HEK293T (cell line): ENCODE measurements around the gene C12orf50.

ENCODE experiments used
- ARNT ChIP-seq: fragments of 450-650 bp; IDR thresholded peaks from 2 replicates; pipeline ENCODE4 v1.6.1; 2017; ENCODE audit warnings: mild to moderate bottlenecking
- BHLHE40 ChIP-seq: fragments of 450-650 bp; IDR thresholded peaks from 2 replicates; pipeline ENCODE4 v1.6.1; 2016; ENCODE audit warnings: mild to moderate bottlenecking, moderate library complexity, borderline replicate concordance
- CTBP1 ChIP-seq: fragments of 450-650 bp; IDR thresholded peaks from 2 replicates; pipeline ENCODE4 v1.6.1; 2016; ENCODE audit warnings: borderline replicate concordance
- ELF4 ChIP-seq: fragments of 450-650 bp; IDR thresholded peaks from 2 replicates; pipeline ENCODE4 v1.6.1; 2017; ENCODE audit warnings: antibody characterized with exemption
- FOXA1 ChIP-seq: fragments of 450-650 bp; IDR thresholded peaks from 2 replicates; pipeline ENCODE4 v1.6.1; 2016; ENCODE audit warnings: mild to moderate bottlenecking
- FOXK2 ChIP-seq: fragments of 450-650 bp; IDR thresholded peaks from 2 replicates; pipeline ENCODE4 v1.6.1; 2016; ENCODE audit warnings: mild to moderate bottlenecking
- FOXM1 ChIP-seq: fragments of 450-650 bp; IDR thresholded peaks from 2 replicates; pipeline ENCODE4 v1.6.1; 2017; ENCODE audit warnings: mild to moderate bottlenecking, borderline replicate concordance
- HDGF ChIP-seq: fragments of 450-650 bp; IDR thresholded peaks from 2 replicates; pipeline ENCODE4 v1.6.1; 2017; ENCODE audit warnings: antibody characterized with exemption, borderline replicate concordance
- L3MBTL2 ChIP-seq: fragments of 450-650 bp; conservative IDR thresholded peaks from 2 replicates; pipeline ENCODE4 v1.6.1; 2016; ENCODE audit warnings: mild to moderate bottlenecking
- SP1 ChIP-seq: fragments of 450-650 bp; IDR thresholded peaks from 2 replicates; pipeline ENCODE4 v1.6.1; 2017
- SUZ12 ChIP-seq: fragments of 450-650 bp; IDR thresholded peaks from 2 replicates; pipeline ENCODE4 v1.6.1; 2016; ENCODE audit warnings: mild to moderate bottlenecking
- TARDBP ChIP-seq: fragments of 450-650 bp; IDR thresholded peaks from 2 replicates; pipeline ENCODE4 v1.6.1; 2016
- ZNF384 ChIP-seq: fragments of 450-650 bp; IDR thresholded peaks from 2 replicates; pipeline ENCODE4 v1.6.1; 2016
- TF ChIP-seq, protein P1 (sequence below): fragments of 450-650 bp; IDR thresholded peaks from 2 replicates; pipeline ENCODE4 v1.6.1; 2016

DNA sequence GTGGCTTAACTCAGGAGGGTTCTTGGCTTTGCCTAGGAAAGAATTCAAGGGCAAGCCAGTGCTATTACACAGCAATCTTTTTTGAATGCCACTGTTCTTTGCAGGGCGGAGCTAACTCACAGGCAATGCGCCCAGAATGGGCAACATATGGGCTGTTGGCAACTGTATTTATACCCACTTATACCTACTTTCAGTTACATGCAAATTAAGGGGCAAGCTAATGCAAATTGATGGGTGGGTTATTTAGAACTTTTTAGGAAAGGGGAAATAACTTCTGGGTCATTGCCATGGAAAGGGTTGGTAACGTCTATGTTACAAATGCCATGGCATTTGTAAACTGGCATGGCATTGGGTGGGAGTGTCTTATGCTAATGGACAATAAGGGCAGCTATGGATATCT lies 85.4 kb downstream of the C12orf50 start:
- TF ChIP-seq ARNT (no peak), CTBP1 (no peak), HDGF (no peak), BHLHE40 (no peak), SUZ12 (no peak), ELF4 (no peak), SP1 (no peak), FOXK2 (no peak), ZNF384 (no peak), FOXM1 (no peak), L3MBTL2 (no peak), TARDBP (no peak), FOXA1 (no peak)
- TF ChIP-seq, protein P1, sequence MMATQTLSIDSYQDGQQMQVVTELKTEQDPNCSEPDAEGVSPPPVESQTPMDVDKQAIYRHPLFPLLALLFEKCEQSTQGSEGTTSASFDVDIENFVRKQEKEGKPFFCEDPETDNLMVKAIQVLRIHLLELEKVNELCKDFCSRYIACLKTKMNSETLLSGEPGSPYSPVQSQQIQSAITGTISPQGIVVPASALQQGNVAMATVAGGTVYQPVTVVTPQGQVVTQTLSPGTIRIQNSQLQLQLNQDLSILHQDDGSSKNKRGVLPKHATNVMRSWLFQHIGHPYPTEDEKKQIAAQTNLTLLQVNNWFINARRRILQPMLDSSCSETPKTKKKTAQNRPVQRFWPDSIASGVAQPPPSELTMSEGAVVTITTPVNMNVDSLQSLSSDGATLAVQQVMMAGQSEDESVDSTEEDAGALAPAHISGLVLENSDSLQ = no peak
